ENCODE data around the gene UBTD1. TPM values are rescaled to one million over a fixed set of nuclear protein-coding genes. Genes with fewer than 3 reads are reported as not detected.

The UBTD1 gene
- total and polyA plus RNA-seq, 10 of the 15 experiments (the other 5 are each of a cell fraction or from before 2014, with no cell fraction given) = 0.04 to 1.5 (median 1.2) TPM; not detected in 1

- TF ChIP-seq POLR2A (IDR thresholded peaks at IDR 0.05; ENCODE audit: low read depth, low read length) = peak; percentile 95
- TF ChIP-seq ETV6 (conservative IDR thresholded peaks at IDR 0.05 in 1 of 2, IDR thresholded peaks at IDR 0.05 in 1 of 2; ENCODE audit: borderline replicate concordance in 1 of 2, low read depth in 1 of 2) = peak in 1 of 2 experiments; percentile 30; a peak in 1 of 4 replicates
- TF ChIP-seq EED (IDR thresholded peaks at IDR 0.05; ENCODE audit: low read depth) = 0 out of 2 replicates have a peak, but pooled peaks have one; percentile 7
- TF ChIP-seq ZSCAN29 (IDR thresholded peaks at IDR 0.05) = no peak
- no peak for TF ChIP-seq MTA3 (IDR thresholded peaks at IDR 0.05; ENCODE audit: borderline replicate concordance, low read length)
- peak; percentile 67 for TF ChIP-seq USF2 (IDR thresholded peaks at IDR 0.05; ENCODE audit: borderline replicate concordance, low read depth, low read length)
- peak; percentile 54; the same call in 1 of the 2 replicates for TF ChIP-seq SMARCA5 (IDR thresholded peaks at IDR 0.05)
- TF ChIP-seq, protein P1, sequence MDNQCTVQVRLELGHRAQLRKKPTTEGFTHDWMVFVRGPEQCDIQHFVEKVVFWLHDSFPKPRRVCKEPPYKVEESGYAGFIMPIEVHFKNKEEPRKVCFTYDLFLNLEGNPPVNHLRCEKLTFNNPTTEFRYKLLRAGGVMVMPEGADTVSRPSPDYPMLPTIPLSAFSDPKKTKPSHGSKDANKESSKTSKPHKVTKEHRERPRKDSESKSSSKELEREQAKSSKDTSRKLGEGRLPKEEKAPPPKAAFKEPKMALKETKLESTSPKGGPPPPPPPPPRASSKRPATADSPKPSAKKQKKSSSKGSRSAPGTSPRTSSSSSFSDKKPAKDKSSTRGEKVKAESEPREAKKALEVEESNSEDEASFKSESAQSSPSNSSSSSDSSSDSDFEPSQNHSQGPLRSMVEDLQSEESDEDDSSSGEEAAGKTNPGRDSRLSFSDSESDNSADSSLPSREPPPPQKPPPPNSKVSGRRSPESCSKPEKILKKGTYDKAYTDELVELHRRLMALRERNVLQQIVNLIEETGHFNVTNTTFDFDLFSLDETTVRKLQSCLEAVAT (IDR thresholded peaks at IDR 0.05) = 0 out of 2 replicates have a peak, but pooled peaks have one; percentile 47
- peak; percentile 89 for TF ChIP-seq USF1 (IDR thresholded peaks at IDR 0.05; ENCODE audit: borderline replicate concordance, extremely low read length, insufficient read depth, low read depth, low read length)
- peak; percentile 37 for TF ChIP-seq RELA (IDR thresholded peaks at IDR 0.05; ENCODE audit: borderline replicate concordance, partially characterized antibody)
- no peak for TF ChIP-seq WRNIP1 (IDR thresholded peaks at IDR 0.05; ENCODE audit: borderline replicate concordance, low read depth, low read length)
- no peak for TF ChIP-seq ZNF274 (IDR thresholded peaks at IDR 0.05; ENCODE audit: insufficient read depth, insufficient read length)
- TF ChIP-seq SRF (IDR thresholded peaks at IDR 0.05; ENCODE audit: low read depth in 2 of 2, low read length in 2 of 2) = 0 out of 4 replicates have a peak, but pooled peaks of 1 of the 2 experiments have one; percentile 6
- TF ChIP-seq IKZF1 (conservative IDR thresholded peaks at IDR 0.05) = 0 out of 2 replicates have a peak, but pooled peaks have one; percentile 19
- TF ChIP-seq ZZZ3 (IDR thresholded peaks at IDR 0.05; ENCODE audit: control insufficient read depth, insufficient read length, low read depth) = no peak
- TF ChIP-seq, protein P2, sequence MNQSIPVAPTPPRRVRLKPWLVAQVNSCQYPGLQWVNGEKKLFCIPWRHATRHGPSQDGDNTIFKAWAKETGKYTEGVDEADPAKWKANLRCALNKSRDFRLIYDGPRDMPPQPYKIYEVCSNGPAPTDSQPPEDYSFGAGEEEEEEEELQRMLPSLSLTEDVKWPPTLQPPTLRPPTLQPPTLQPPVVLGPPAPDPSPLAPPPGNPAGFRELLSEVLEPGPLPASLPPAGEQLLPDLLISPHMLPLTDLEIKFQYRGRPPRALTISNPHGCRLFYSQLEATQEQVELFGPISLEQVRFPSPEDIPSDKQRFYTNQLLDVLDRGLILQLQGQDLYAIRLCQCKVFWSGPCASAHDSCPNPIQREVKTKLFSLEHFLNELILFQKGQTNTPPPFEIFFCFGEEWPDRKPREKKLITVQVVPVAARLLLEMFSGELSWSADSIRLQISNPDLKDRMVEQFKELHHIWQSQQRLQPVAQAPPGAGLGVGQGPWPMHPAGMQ (IDR thresholded peaks at IDR 0.05; ENCODE audit: borderline replicate concordance) = no peak
- TF ChIP-seq CBFB (IDR thresholded peaks at IDR 0.05; ENCODE audit: low read depth) = peak; percentile 45; the same call in 1 of the 2 replicates
- TF ChIP-seq, protein P3, sequence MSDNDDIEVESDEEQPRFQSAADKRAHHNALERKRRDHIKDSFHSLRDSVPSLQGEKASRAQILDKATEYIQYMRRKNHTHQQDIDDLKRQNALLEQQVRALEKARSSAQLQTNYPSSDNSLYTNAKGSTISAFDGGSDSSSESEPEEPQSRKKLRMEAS (IDR thresholded peaks at IDR 0.05; ENCODE audit: low read depth, low read length) = peak; percentile 86
- TF ChIP-seq, protein P4, sequence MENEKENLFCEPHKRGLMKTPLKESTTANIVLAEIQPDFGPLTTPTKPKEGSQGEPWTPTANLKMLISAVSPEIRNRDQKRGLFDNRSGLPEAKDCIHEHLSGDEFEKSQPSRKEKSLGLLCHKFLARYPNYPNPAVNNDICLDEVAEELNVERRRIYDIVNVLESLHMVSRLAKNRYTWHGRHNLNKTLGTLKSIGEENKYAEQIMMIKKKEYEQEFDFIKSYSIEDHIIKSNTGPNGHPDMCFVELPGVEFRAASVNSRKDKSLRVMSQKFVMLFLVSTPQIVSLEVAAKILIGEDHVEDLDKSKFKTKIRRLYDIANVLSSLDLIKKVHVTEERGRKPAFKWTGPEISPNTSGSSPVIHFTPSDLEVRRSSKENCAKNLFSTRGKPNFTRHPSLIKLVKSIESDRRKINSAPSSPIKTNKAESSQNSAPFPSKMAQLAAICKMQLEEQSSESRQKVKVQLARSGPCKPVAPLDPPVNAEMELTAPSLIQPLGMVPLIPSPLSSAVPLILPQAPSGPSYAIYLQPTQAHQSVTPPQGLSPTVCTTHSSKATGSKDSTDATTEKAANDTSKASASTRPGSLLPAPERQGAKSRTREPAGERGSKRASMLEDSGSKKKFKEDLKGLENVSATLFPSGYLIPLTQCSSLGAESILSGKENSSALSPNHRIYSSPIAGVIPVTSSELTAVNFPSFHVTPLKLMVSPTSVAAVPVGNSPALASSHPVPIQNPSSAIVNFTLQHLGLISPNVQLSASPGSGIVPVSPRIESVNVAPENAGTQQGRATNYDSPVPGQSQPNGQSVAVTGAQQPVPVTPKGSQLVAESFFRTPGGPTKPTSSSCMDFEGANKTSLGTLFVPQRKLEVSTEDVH (IDR thresholded peaks at IDR 0.05; ENCODE audit: low read depth, partially characterized antibody) = no peak
- peak; percentile 18; the same call in 1 of the 2 replicates for TF ChIP-seq POLR2AphosphoS5 (IDR thresholded peaks at IDR 0.05; ENCODE audit: low read length)
- TF ChIP-seq POU2F2 (IDR thresholded peaks at IDR 0.05; ENCODE audit: borderline replicate concordance, low read depth, low read length) = peak; percentile 68; the same call in 2 of the 3 replicates
- peak; percentile 46; the same call in 1 of the 2 replicates for TF ChIP-seq HCFC1 (IDR thresholded peaks at IDR 0.05; ENCODE audit: low read length)
These were observed 466 bp upstream of the UBTD1 start, which contains the start of gene MMS19 (continued) for GRCh38 chr10:97498076-97498840.

All from GM12878 (cell line).